Activated CD4-positive, alpha-beta T cell treated with anti-CD3 and anti-CD28 coated beads for 24 hours (primary cell): ENCODE results near the gene IRGQ.

Source experiments
- DNase-seq, 2 donors: peaks; one replicate each; pipeline ENCODE4 v3.0.0-alpha.2; 2020; ENCODE audit warnings: low read depth in 2 of 2

IRGQ gene

GRCh38 chr19:43544077-43544476, 51.9 kb downstream of the IRGQ start:
- no peak for DNase-seq

- DNase-seq = no peak
These were observed 53.8 kb downstream of the IRGQ start for GRCh38 chr19:43541920-43542650.

- no peak for DNase-seq
These were observed 55.6 kb downstream of the IRGQ start for GRCh38 chr19:43540381-43540780.

- no peak for DNase-seq
These were observed 57.0 kb downstream of the IRGQ start for GRCh38 chr19:43538922-43539321.

GRCh38 chr19:43534816-43535761, 60.8 kb downstream of the IRGQ start:
- no peak for DNase-seq
